Thyroid gland (tissue), 4 donors: ENCODE results near the gene FIGNL2.

ENCODE experiments used
- POLR2A ChIP-seq, 2 donors: fragments of 450-650 bp; IDR thresholded peaks; one replicate each; pipeline ENCODE4 v1.6.1; 2017; ENCODE audit warnings: antibody characterized with exemption in 2 of 2, mild to moderate bottlenecking in 2 of 2, moderate library complexity in 1 of 2
- TF ChIP-seq, protein P1 (sequence below), 6 experiments: fragments of 200-600 bp in 3 of 6; fragments of 450-650 bp in 3 of 6; sonication (generic) in 3 of 6; IDR thresholded peaks; one replicate each; pipeline ENCODE4 v1.5.1; 2016 to 2019; ENCODE audit warnings: antibody characterized with exemption in 6 of 6, mild to moderate bottlenecking in 2 of 6, inconsistent platforms in 1 of 6, moderate library complexity in 1 of 6

GRCh38 chr12:51838762-51839161 is 9.8 kb downstream of the FIGNL2 start:
- TF ChIP-seq, protein P1, sequence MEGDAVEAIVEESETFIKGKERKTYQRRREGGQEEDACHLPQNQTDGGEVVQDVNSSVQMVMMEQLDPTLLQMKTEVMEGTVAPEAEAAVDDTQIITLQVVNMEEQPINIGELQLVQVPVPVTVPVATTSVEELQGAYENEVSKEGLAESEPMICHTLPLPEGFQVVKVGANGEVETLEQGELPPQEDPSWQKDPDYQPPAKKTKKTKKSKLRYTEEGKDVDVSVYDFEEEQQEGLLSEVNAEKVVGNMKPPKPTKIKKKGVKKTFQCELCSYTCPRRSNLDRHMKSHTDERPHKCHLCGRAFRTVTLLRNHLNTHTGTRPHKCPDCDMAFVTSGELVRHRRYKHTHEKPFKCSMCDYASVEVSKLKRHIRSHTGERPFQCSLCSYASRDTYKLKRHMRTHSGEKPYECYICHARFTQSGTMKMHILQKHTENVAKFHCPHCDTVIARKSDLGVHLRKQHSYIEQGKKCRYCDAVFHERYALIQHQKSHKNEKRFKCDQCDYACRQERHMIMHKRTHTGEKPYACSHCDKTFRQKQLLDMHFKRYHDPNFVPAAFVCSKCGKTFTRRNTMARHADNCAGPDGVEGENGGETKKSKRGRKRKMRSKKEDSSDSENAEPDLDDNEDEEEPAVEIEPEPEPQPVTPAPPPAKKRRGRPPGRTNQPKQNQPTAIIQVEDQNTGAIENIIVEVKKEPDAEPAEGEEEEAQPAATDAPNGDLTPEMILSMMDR (IDR thresholded peaks at IDR 0.05) = no peak
- TF ChIP-seq POLR2A (IDR thresholded peaks at IDR 0.05) = no peak
